Renal pelvis (tissue), 4 donors: ENCODE data around the gene COX18. TPM values are rescaled to one million over a fixed set of nuclear protein-coding genes. Genes with fewer than 3 reads are reported as not detected.

Source experiments
- DNase-seq: peaks from one replicate; pipeline ENCODE4 v3.0.0-alpha.2; 2013
- polyA plus RNA-seq, 3 donors: library from polyadenylated mRNA; unstranded; fragments of 120-200 nt; gene quantifications; one replicate each; pipeline ENCODE4 v1.2.1, GENCODE V29; 2013; ENCODE audit not compliant: insufficient read length in 3 of 3

COX18 gene
- polyA plus RNA-seq, 3 donors, result 15.8 to 19.4 (median 17.9) TPM

DNA sequence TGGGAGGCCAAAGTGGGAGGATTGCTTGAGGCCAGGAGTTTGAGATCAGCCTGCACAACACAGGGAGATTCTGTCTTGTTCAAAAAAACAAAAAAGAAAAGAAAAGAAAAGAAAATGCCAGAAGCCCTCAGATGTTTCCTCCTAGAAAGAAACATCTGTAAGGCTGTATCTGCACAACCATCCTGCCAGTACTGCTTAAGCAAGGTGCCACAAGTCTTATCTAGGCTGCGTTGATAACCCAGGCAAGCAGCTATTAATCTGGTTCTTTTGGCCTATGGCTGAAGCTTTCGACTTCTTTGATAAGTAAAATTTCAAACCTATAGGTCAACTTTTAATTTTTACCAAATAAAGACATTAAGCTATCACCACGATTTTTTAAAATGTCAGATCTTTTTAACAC is 3.1 kb downstream of the COX18 start:
- no peak for DNase-seq

- DNase-seq, result no peak
Observed at GRCh38 chr4:73064536-73064935, 5.0 kb downstream of the COX18 start.

DNA sequence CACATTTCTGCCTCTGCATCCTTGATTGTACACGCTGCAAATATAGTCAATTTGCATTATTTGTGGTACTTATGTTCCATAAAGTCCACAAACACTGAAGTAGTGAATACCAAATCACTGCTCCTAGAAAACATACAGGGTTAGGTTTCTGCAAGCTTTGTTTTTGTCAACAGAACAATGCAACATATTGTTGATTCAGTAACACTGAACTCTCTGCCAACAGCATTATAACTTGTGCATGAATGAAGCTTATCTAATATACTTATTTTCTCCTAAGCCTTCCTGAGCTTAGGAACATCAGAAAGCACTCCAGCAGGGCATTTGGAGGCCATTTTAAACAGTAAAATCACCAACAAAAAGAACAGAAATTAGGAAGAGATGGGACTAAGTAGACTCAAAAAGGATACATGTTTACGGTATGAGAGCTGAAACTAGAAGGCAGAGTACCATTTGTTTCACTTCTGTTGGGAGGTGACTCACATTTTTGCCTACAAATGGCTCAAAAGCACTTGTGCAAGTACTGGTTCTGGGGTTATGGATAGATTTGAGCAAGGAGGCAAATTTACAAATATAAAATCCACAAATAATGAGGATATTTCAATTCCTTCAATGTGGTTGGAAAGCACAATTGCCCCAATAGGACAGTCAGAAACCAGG is 14.1 kb downstream of the COX18 start:
- no peak for DNase-seq

GRCh38 chr4:73053974-73054480 is 15.5 kb downstream of the COX18 start:
- DNase-seq, result no peak

GRCh38 chr4:73053076-73053475 is 16.4 kb downstream of the COX18 start:
- no peak for DNase-seq

DNA sequence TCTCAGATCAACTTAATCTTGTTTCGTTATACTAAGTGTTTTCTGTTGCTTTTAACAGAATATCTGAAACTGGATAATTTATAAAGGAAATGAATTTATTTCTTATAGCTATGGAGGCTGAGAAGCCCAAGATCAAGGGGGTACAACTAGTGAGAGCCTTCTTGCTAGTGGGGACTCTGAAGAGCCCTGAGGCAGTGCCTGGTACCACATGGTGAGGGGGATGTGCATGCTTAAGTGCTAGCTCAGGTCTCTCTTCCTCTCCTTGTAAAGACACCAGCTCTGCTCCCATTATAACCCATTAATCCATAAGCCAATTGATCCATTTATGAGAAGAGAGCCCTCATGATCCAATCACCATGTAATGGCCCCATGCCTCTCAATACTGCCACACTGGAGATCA is 17.9 kb downstream of the COX18 start:
- no peak for DNase-seq

DNA sequence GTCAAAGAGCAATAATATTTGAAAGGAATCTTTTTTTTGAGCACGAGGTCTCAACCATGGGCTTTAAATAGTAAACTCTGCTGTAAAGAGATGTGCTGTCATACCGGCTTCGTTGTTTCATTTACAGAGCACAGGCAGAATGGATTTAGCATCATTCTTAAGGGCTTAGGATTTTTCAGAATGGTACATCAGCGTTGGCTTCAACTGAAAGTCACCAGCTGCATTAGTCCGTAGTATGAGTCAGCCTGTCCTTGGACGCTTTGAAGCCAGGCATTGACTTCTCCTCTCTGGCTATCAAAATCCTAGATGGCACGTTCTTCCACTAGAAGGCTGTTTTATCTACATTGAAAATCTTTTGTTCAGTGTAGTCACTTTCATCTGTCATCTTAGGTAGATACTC is 23.6 kb downstream of the COX18 start:
- DNase-seq, result no peak

GRCh38 chr4:73037057-73037456 is 32.5 kb downstream of the COX18 start:
- no peak for DNase-seq

DNA sequence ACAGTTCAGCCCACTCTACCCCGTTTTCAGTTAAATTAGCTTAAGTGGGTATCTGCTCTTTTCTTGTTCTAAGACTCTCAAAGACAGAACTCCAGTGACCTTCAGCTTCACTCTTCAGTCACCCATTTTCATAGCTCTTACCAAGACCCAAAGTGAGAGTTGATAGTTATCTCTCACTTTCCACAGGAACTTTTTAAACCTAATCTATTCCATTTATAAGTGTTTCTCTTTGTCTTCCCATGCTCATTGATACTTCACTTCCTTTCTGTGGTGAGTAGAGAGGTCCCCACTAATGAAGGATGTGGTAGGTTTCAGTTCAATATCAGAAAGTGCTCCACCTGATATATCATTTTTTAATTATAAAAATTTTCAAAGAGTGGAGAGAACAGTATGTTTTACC is 33.4 kb downstream of the COX18 start:
- DNase-seq, result no peak

GRCh38 chr4:73034896-73035295 is 34.6 kb downstream of the COX18 start:
- DNase-seq, result no peak

- DNase-seq, result no peak
Observed at GRCh38 chr4:73028621-73029020, 40.9 kb downstream of the COX18 start.

- DNase-seq, result no peak
Observed at GRCh38 chr4:73021634-73022033, 47.9 kb downstream of the COX18 start.

DNA sequence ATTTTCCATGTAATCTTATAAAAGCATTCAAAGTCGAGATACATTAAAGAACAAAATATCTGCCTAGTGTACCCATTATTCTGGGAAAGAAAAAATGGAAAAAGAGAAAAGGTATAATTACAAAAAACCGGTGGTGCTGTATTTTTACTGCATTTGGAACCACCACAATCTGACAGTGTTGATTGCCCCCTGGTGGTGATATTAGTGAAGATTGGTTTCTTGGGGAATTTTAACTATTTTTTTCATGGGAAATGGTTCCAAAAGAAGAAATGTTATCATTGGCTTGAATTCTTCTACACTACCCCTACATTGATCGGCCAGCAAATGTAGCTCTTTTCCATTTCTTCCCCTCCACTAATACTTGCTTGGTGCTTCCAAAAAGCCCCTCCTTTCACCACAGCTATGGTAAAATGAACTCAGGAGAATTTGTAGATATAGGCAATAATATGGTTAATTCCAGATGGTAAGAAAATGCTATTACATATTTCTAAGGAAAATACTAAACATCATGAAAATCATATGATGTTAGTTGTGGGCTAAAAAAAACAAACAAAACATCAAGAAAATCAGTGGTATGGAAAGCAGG is 50.0 kb downstream of the COX18 start:
- peak; percentile 48 for DNase-seq

- DNase-seq, result no peak
Observed at GRCh38 chr4:73018595-73018994, 50.9 kb downstream of the COX18 start.

DNA sequence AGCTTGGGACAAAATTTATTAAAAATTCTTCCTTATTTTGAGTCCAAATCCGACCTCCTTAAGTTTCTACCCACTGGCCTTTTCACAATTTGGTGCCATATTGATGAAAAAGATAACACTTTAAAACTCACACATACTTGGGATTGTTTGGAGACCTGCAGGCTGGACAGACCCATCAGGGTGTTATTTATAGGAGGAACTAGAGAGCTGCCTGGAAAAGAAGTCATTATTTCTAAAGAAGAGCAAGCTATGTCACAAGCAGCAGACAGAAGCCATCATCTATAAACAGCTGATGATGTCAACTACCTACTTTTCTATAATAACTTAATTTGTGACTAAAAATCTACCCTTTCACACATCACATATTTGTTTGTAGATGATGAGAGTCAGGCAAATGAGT is 56.2 kb downstream of the COX18 start:
- no peak for DNase-seq

GRCh38 chr4:73012673-73013072 is 56.8 kb downstream of the COX18 start:
- DNase-seq, result no peak

- DNase-seq, result no peak
Observed at GRCh38 chr4:73011629-73011985, 57.9 kb downstream of the COX18 start.

DNA sequence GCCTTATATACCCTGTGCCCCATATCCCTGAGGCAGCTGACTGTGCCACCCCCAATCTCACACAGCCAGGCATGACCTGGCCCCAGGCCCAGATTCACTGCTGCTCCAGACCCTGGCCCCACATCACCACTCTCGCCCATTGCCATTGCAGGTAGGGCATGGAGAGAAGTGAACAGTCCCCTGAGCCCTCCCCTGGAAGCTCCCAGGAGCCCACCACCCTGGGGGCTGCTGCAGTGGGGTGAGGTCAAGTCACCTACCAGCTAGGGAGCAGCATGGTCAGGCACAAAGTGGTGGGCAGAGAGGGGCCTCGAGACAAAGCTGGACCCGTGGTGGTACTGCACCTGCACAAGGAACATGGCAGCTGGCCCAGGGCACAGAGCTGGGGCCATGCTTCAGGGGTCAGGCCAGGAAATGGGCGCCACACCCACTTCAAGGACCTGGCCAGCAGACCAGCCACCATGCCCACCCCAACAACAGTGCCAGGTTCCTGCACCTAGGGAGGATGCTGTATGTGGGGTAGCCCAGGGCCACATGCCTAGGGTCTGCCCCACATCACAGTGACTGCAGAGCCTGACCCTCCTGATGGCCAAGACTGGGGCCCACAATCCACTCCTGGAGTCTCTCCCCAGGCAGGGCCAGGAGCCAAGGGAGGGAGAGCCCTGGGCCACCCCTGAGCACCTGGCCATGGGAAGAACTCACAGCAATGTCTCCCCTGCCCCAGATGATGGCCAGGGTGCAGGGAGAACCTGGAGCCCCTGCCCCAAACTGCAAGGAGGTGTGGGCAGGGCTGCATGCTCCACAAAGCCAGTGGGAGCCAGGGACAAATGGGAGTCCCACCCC is 58.5 kb downstream of the COX18 start:
- no peak for DNase-seq

GRCh38 chr4:73007526-73008100 is 61.9 kb downstream of the COX18 start:
- no peak for DNase-seq

DNA sequence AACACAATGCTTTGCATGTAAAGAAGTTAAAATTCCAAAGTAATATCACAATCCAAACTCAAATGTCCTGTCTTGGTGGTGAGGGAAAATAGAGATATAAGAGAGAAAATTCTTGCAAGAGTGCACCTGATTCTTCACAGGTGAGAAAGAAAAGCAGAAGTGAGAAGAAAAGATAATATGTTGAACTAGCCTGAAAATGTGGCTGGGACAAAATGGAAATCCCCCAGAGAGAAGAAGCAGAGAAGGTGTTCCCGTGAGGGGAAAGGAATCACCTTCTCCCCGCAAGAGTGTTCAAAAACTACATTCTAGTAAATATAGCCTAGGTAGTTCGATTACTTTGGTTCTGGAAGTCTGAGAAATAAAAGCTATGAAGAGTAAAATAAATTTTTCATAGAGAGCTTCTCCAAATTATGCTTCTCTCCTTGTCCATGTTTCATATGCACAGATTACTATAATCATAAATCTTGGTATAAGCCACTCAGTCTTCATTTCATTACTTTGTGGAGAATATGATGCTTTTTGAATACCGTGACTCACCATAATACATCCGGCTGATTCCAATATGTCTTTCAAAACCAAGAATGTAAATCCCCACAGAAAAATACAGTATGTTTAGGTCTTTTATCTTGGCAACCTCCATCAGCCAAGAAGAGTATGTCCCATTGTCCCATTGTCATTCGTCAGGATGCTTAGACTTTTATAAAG is 63.1 kb downstream of the COX18 start:
- DNase-seq, result no peak

DNA sequence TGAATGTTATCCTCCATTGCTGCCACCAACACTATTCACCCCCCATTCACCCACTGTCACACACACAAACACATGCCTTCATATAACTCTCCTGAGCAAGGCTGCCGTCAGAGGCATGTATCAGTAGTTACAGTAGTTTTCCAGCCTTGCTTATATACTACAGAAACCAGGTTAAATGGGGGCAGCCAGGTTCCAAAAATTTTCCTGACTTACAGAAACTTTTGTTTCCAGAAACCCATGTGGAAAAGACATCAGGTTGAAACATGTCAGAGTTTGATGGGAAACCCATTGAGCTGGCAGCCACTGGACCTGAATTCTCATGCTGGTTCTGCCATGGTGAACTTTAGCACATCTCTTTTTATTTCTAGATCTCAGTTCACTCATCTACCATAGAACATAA is 64.0 kb downstream of the COX18 start:
- no peak for DNase-seq
